ENCODE results near the gene PDE6B.

DNA sequence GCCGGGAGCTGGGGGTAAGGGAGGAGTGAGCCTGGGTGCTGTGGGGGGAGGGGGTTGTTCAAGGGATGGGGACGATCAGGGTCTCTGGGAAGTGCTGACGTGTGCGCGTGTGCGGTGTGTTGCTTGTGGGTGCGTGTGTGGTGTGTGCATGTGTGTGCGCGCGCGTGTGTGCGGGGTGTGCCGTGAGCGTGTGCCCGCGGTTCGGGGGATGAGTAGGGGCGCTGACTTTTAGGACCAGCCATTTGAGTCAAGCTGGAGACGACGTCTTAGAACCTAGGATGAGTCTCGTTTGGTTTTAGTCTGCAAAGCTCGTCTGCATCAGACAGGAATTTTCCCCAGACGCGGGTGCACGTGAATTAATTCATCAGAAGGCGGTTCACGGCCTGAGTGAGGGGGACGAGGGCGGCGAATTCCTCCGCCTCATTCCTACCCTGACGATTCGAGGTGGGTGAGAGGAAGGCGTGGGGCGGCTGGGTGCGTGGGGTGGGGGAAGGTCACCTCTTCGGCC, 48.3 kb upstream of the PDE6B start:
- TF ChIP-seq CTCF (IDR thresholded peaks at IDR 0.05; ENCODE audit: low read depth, low read length) (no peak), EZH2phosphoT487 (IDR thresholded peaks at IDR 0.05; ENCODE audit: low read depth) (no peak)
